ENCODE measurements around the gene NR2F1.

Gene NR2F1

DNA sequence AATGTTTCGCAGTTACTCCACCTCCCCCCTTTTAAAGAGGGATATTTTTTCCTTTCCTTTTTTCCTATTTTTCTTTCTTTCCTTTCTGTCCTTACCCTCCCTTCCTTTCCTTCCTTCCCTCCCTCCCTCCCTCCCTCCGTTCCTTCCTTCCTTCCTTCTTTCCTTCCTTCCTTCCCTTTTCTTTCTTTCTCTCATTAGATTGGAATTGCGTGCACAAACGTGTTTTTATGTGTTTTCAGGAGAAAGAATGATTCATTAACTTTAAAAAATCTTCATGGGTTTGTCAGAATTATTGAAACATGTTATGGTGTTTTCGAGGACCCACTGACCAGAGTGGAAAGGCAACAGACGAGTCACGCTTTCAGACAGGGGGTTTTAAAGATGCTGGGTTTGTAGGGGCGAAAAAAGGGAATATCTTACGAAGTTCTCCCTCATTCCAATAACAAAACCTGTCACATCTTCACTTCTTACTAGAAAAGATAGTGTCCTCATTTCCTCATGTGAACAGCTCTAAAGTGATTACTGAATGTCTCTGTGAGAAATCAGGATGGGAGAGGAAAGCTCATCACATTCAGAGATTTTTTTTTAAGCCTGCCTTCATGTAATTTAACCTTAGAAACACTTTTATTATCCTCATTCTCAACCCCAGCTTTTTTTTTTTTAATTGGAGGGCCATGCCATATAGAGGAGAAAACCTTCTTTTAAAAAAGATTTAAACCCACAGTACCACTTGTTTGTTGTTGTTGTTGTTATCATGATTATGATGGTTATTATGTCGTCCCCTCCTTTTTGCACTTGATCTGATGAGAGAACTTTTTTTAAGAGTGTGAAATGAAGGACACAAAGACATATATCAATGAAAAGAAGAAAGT, 21.9 kb downstream of the NR2F1 start:
- TF ChIP-seq MYC (IDR thresholded peaks at IDR 0.05; ENCODE audit: low read depth, low read length) (no peak), POLR2A (IDR thresholded peaks at IDR 0.05; ENCODE audit: extremely low read depth, insufficient read length) (no peak)
- TF ChIP-seq, protein P1, sequence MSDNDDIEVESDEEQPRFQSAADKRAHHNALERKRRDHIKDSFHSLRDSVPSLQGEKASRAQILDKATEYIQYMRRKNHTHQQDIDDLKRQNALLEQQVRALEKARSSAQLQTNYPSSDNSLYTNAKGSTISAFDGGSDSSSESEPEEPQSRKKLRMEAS (IDR thresholded peaks at IDR 0.05; ENCODE audit: low read depth, low read length) = no peak
- TF ChIP-seq, protein P2, sequence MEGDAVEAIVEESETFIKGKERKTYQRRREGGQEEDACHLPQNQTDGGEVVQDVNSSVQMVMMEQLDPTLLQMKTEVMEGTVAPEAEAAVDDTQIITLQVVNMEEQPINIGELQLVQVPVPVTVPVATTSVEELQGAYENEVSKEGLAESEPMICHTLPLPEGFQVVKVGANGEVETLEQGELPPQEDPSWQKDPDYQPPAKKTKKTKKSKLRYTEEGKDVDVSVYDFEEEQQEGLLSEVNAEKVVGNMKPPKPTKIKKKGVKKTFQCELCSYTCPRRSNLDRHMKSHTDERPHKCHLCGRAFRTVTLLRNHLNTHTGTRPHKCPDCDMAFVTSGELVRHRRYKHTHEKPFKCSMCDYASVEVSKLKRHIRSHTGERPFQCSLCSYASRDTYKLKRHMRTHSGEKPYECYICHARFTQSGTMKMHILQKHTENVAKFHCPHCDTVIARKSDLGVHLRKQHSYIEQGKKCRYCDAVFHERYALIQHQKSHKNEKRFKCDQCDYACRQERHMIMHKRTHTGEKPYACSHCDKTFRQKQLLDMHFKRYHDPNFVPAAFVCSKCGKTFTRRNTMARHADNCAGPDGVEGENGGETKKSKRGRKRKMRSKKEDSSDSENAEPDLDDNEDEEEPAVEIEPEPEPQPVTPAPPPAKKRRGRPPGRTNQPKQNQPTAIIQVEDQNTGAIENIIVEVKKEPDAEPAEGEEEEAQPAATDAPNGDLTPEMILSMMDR (IDR thresholded peaks at IDR 0.05; ENCODE audit: low read depth, low read length) = no peak
- no peak for DNase-seq (ENCODE audit: low read depth)
- H3K4me3 ChIP-seq (ENCODE audit: low read depth, low read length) = no peak overlapping the region

DNA sequence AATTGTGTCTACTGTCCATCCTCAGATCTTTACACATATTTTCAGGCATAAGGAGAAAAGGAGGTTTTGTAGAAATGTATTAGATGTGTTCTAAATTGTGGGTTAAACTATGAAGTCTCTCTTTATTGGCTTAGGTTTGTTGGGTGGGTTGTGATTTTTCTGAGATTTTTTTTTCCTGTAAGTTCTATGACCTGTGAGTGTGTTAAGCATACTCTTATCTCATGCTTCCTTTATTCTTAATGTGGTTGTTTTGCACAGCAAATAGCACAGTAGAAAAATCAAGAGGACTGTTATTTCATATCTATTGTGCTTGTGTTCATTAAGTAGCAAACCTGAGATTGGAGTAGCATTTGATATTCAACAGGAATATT, 23.3 kb downstream of the NR2F1 start:
- TF ChIP-seq, protein P1 (IDR thresholded peaks at IDR 0.05; ENCODE audit: low read depth, low read length) = no peak
- TF ChIP-seq, protein P2 (IDR thresholded peaks at IDR 0.05; ENCODE audit: low read depth, low read length) = no peak
- TF ChIP-seq MYC (IDR thresholded peaks at IDR 0.05; ENCODE audit: low read depth, low read length) (no peak), POLR2A (IDR thresholded peaks at IDR 0.05; ENCODE audit: extremely low read depth, insufficient read length) (no peak)
- no peak for DNase-seq (ENCODE audit: low read depth)
- no peak overlapping the region for H3K4me3 ChIP-seq (ENCODE audit: low read depth, low read length)

DNA sequence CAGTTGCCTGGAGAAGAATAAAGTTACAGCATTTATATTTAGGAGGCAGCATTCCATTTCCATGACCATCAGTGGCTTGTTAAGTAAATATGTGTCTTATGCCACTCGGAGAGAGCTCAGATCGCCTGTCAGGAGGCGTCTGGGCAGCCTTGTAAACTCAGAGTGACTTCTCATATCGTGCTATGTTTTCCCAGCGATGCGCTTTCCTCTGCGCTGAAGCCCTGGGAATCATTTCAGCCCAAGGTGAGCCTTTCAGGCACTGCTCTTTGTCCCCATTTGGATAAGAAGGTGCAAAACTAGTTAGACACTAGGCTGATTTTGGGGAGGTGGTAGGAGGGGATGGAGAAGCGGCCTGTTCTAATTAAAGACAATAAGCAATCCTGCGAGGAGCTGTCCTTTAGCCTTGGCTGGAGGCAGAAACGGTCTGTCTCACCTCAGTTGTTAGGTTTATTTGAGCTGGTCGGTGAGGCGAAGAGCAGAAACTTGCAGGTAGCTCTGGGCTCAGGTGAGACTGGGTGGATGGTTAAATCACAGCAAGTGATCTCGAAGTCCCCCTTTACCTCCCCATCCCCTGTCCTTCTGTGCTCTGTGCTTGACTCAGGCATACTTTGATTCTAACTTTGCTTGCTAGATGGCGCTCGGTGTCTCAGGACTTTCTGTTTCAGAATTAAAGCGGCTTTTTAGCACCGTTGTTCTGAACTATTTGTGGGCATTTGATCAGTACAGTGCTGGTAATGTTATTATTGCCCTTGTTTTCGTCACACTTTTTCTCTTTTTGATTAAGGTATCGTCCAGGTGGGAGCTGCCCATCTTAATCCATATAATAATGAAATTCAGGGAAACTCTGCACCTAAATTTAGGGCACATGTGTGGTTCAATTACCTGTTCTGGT, 24.6 kb downstream of the NR2F1 start:
- TF ChIP-seq, protein P1 (IDR thresholded peaks at IDR 0.05; ENCODE audit: low read depth, low read length) = no peak
- TF ChIP-seq POLR2A (IDR thresholded peaks at IDR 0.05; ENCODE audit: extremely low read depth, insufficient read length) (no peak), MYC (IDR thresholded peaks at IDR 0.05; ENCODE audit: low read depth, low read length) (no peak)
- TF ChIP-seq, protein P2 (IDR thresholded peaks at IDR 0.05; ENCODE audit: low read depth, low read length) = peak; percentile 41
- DNase-seq (ENCODE audit: low read depth) = peak; percentile 47
- no peak overlapping the region for H3K4me3 ChIP-seq (ENCODE audit: low read depth, low read length)

DNA sequence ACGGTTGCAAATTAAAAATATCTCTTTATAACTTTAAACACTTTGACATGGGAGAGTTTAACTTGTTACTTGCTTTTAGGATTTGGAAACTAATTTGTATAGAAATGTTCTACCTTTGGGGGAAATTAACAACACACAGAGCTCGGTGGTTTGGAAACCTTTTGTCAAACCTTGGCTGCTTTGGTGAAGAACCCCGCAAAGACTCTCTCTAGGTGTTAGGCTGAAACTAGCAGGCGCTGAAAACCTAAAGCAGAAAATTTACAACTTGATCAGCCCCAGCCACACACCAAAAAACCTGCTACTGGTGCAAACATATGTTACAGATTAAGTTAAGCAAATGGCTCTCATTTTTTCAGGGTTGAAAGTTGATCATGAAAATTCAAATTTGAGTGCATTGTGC, 25.8 kb downstream of the NR2F1 start:
- TF ChIP-seq MYC (IDR thresholded peaks at IDR 0.05; ENCODE audit: low read depth, low read length) = no peak
- TF ChIP-seq, protein P1 (IDR thresholded peaks at IDR 0.05; ENCODE audit: low read depth, low read length) = no peak
- TF ChIP-seq, protein P2 (IDR thresholded peaks at IDR 0.05; ENCODE audit: low read depth, low read length) = no peak
- TF ChIP-seq POLR2A (IDR thresholded peaks at IDR 0.05; ENCODE audit: extremely low read depth, insufficient read length) = no peak
- DNase-seq (ENCODE audit: low read depth) = no peak
- no peak overlapping the region for H3K4me3 ChIP-seq (ENCODE audit: low read depth, low read length)

DNA sequence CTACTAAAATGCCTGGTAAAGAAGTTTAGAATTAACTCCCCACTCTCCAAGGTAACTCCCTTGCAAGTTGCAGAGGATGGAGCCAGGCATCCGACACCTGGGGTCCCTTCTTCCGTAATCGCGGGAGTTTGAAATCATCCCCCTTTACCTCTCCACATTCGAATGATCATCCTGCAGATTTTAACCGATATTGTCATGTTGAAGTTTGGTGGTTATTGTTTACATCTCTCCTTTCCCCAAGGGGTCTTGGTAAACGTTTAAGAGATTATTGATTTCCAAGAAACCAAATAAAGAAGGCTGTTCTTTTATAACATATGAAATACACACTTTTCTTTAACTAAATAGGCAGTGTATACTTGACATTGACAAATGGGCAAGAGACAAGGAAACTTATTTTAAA, 26.7 kb downstream of the NR2F1 start:
- no peak for TF ChIP-seq MYC (IDR thresholded peaks at IDR 0.05; ENCODE audit: low read depth, low read length)
- no peak for TF ChIP-seq POLR2A (IDR thresholded peaks at IDR 0.05; ENCODE audit: extremely low read depth, insufficient read length)
- H3K4me3 ChIP-seq (ENCODE audit: low read depth, low read length) = no peak overlapping the region
- no peak for DNase-seq (ENCODE audit: low read depth)

Data from NB4 (cell line).